HepG2 (cell line): ENCODE measurements around the gene ABCC12. TPM values are rescaled to one million over a fixed set of nuclear protein-coding genes. Genes with fewer than 3 reads are reported as not detected.
A peak's percentile ranks its signal among the peaks of the same experiment; 100 is the strongest.

Source experiments
- ESRRA ChIP-seq: sonication (generic); formaldehyde crosslinking; IDR thresholded peaks from 2 replicates; pipeline ENCODE4 v1.5.1; 2020; ENCODE audit warnings: mild to moderate bottlenecking, low read depth, missing genetic modification reagents
- SPEN ChIP-seq: sonication (generic); formaldehyde crosslinking; IDR thresholded peaks from 2 replicates; pipeline ENCODE4 v1.5.1; 2020; ENCODE audit warnings: low read depth, mild to moderate bottlenecking, missing genetic modification reagents
- SRSF4 ChIP-seq: fragments of 200-400 bp; formaldehyde crosslinking; IDR thresholded peaks from one replicate; pipeline ENCODE4 v1.6.1; 2018; ENCODE audit warnings: mild to moderate bottlenecking, low read depth, low read length, moderate library complexity; ENCODE audit not compliant: poor library complexity, severe bottlenecking
- ZNF749 ChIP-seq: sonication (generic); formaldehyde crosslinking; IDR thresholded peaks from 2 replicates; pipeline ENCODE4 v1.8.0; 2022; ENCODE audit warnings: mild to moderate bottlenecking, missing genetic modification reagents, moderate library complexity, borderline replicate concordance
- polyA plus RNA-seq, 8 experiments: library from polyadenylated mRNA; depleted of rRNA in 3 of 8; stranded (reverse) in 7 of 8; unstranded in 1 of 8; fragments of >200 nt; fragmentation: Illumina TruSeq in 4 of 8; extraction: Trizol in 4 of 8; gene quantifications; 2 replicates each; pipeline versions ENCODE4 v1.2.1 to v1.2.3, GENCODE V29; 2011 to 2016; ENCODE audit warnings: low read depth in 4 of 8, missing spikeins in 1 of 8, mixed read lengths in 1 of 8; ENCODE audit not compliant: insufficient read depth in 1 of 8
- total RNA-seq, 5 experiments: library from RNA; depleted of rRNA; stranded (reverse); fragments of >200 nt; fragmentation: Illumina TruSeq; extraction: Trizol; gene quantifications; 2 replicates each; pipeline ENCODE4 v1.2.3, GENCODE V29; 2016; ENCODE audit warnings: low read depth in 1 of 5
- TF ChIP-seq, protein P1 (sequence below): sonication (generic); formaldehyde crosslinking; IDR thresholded peaks from 2 replicates; pipeline ENCODE4 v1.4.0; 2020; ENCODE audit warnings: mild to moderate bottlenecking, missing genetic modification reagents
- TF ChIP-seq, protein P2 (sequence below): IDR thresholded peaks from 2 replicates; pipeline ENCODE4 v1.4.0; 2020; ENCODE audit warnings: mild to moderate bottlenecking, missing genetic modification reagents

ABCC12 gene
- total and polyA plus RNA-seq, 2 of the 13 experiments (the other 11 are each of a cell fraction or from before 2014, with no cell fraction given) = not detected

GRCh38 chr16:48182979-48183537 is 27.3 kb upstream of the ABCC12 start (continued):
- TF ChIP-seq ZNF749 = no peak
- TF ChIP-seq, protein P1, sequence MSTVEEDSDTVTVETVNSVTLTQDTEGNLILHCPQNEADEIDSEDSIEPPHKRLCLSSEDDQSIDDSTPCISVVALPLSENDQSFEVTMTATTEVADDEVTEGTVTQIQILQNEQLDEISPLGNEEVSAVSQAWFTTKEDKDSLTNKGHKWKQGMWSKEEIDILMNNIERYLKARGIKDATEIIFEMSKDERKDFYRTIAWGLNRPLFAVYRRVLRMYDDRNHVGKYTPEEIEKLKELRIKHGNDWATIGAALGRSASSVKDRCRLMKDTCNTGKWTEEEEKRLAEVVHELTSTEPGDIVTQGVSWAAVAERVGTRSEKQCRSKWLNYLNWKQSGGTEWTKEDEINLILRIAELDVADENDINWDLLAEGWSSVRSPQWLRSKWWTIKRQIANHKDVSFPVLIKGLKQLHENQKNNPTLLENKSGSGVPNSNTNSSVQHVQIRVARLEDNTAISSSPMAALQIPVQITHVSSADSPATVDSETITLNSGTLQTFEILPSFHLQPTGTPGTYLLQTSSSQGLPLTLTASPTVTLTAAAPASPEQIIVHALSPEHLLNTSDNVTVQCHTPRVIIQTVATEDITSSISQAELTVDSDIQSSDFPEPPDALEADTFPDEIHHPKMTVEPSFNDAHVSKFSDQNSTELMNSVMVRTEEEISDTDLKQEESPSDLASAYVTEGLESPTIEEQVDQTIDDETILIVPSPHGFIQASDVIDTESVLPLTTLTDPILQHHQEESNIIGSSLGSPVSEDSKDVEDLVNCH (CRISPR knock-in tag) = no peak
- TF ChIP-seq SPEN = 0 out of 2 replicates have a peak, but pooled peaks have one; percentile 35
- TF ChIP-seq, protein P2, sequence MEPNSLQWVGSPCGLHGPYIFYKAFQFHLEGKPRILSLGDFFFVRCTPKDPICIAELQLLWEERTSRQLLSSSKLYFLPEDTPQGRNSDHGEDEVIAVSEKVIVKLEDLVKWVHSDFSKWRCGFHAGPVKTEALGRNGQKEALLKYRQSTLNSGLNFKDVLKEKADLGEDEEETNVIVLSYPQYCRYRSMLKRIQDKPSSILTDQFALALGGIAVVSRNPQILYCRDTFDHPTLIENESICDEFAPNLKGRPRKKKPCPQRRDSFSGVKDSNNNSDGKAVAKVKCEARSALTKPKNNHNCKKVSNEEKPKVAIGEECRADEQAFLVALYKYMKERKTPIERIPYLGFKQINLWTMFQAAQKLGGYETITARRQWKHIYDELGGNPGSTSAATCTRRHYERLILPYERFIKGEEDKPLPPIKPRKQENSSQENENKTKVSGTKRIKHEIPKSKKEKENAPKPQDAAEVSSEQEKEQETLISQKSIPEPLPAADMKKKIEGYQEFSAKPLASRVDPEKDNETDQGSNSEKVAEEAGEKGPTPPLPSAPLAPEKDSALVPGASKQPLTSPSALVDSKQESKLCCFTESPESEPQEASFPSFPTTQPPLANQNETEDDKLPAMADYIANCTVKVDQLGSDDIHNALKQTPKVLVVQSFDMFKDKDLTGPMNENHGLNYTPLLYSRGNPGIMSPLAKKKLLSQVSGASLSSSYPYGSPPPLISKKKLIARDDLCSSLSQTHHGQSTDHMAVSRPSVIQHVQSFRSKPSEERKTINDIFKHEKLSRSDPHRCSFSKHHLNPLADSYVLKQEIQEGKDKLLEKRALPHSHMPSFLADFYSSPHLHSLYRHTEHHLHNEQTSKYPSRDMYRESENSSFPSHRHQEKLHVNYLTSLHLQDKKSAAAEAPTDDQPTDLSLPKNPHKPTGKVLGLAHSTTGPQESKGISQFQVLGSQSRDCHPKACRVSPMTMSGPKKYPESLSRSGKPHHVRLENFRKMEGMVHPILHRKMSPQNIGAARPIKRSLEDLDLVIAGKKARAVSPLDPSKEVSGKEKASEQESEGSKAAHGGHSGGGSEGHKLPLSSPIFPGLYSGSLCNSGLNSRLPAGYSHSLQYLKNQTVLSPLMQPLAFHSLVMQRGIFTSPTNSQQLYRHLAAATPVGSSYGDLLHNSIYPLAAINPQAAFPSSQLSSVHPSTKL (CRISPR knock-in tag) = peak; percentile 35; the same call in 1 of the 2 replicates
- no peak for TF ChIP-seq ESRRA (CRISPR knock-in tag)
- no peak for TF ChIP-seq SRSF4
